Kidney capillary endothelial cell (primary cell): ENCODE measurements around the gene ZNF749.

ENCODE experiments used
- DNase-seq: peaks from one replicate; pipeline ENCODE4 v3.0.0-alpha.2; 2018; ENCODE audit warnings: low spot score

Gene ZNF749

DNA sequence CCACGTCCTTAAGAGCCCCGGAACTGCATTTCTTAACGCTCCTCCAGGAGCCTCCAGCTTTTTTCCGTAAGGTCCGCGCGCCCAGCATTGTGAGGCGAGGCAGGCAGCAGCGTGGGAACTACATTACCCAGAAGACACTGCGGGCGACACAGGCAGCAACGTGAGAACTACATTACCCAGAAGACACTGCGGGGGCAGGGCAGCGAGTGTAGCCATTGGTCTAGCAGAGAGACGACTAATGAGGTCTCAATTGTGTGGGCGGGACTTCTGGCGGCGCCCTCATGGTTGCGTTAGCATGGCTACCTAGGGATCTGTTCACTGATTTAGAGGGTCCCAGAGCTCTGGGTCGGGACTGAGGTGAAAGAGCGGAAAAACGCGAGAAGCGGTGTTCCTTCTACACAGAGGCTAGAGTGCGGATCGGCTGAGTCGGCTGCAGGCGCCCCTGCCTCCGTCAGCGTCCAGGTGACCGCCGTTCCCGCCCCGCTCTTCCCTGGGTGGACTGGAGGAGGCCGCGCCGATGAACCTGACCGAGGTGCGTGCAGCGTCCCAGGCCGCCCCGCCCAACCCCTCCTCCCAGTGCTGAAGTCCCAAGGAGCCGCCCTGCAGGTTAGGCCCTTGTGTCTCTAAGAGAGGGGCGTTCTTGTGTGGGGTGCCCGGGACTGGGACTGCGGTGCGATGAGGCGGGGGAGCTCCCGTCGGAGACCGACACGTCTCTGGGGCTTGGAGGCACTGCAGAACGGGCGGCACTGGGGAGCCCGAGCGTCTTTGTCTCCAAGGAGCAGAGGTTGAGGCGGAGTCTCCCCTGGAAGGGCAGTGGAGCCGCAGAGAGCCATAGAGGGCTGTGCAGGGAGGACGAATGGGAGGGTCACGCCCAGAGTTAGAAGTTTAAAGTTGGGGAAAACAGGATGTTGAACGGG lies at the start of gene ZNF749:
TSS of gene ZNF749 (plus strand) at position 264 of the 917 bp plus-strand sequence. CDS start at position 518, 254 bp downstream.
- peak; percentile 96 for DNase-seq

DNA sequence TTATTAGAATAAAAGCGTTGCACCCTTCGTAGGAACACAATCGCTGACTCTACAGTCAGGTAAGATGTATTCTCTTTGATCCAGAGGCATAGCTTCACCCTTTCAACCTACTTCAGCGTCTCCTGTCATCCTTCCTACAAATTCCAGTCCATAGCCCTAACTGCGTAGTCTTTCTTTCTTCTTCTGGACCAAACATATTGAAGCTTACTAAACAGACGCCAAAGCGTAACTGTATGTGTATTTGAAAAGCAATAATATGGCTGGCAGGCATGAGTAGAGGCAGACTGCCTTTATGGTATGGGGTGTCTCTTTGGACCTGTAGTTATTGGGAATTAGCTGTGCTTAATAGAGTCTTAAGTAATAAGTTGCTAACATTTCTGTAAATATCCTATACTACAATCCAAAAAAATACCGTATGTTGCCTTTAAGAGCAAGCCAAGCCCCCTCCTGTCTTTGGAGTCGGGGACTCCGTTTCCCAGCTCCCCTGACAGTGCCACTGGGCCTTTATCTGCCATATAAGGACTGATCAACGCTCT lies 45.9 kb upstream of the ZNF749 start:
- no peak for DNase-seq

DNA sequence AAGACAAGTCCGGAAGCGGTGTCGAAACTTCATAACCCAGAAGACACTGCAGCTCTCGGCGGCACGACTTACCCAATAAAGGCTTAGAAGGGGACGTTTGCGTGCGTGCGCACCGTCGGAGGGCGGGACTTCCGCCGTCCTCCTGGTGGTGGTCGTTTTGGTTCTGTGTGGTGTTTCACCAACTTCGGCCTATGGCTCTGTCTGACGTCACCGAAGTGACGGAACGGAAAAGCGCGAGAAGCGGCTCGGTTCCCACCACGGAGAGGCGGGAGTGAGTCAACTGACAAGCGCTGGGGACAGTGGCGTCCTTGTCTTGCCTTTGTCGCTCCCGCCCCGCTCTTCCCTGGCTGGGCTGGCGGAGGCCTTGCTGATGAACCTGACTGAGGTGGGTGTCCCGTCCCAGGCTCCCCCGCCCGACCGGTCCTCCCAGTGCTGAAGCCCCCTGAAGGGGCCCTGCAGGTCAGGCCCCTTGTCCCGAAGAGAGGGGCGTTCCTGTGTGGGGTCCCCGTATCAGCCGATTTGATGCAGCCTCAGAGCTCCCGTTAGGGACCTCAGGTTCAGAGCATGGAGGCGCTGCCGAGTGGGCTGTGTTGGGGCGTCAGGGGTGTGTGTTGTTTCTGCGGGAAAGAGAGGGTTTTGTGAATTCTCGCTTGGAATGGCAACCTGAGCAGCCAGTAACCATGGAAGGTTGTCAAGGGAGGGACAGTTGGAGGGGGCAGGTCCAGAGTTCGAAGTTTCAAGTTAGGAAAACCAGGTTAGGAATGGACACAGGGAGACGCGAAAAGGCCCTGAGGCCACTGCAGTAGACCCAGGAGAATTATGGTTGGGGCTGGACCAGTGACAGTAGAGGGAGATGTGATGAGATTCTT lies 45.2 kb upstream of the ZNF749 start, which contains the start of gene ZNF548:
TSS of gene ZNF548 (plus strand) at position 125 of the 869 bp plus-strand sequence. CDS start at position 371, 246 bp downstream.
- DNase-seq: peak; percentile 96

DNA sequence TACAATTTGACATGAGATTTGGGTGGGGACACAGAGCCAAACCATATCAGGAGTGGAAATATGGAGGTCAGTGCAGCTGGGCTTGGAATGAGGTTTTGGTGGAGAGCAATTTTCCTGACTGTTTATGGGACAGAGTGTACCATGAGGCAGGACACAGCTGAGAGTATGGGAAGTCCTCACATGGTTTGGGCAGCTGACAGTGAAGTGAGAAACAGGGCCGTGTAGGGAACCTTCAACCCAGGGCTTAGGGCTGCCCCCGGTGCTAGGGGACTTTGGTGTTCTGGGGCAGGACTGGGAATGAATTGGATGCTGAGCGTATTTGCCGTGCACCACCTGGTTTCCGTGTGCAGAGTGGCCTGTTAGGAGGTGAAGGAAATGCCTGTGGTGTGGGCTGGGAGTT lies 39.4 kb upstream of the ZNF749 start:
- no peak for DNase-seq

DNA sequence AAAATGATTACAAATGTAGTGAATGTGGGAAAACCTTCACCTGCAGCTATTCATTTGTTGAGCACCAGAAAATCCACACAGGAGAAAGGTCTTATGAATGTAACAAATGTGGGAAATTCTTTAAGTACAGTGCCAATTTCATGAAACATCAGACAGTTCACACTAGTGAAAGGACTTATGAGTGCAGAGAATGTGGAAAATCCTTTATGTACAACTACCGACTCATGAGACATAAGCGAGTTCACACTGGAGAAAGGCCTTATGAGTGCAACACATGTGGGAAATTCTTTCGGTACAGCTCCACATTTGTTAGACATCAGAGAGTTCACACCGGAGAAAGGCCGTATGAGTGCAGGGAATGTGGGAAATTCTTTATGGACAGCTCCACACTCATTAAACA lies 36.3 kb upstream of the ZNF749 start:
- DNase-seq: no peak

DNA sequence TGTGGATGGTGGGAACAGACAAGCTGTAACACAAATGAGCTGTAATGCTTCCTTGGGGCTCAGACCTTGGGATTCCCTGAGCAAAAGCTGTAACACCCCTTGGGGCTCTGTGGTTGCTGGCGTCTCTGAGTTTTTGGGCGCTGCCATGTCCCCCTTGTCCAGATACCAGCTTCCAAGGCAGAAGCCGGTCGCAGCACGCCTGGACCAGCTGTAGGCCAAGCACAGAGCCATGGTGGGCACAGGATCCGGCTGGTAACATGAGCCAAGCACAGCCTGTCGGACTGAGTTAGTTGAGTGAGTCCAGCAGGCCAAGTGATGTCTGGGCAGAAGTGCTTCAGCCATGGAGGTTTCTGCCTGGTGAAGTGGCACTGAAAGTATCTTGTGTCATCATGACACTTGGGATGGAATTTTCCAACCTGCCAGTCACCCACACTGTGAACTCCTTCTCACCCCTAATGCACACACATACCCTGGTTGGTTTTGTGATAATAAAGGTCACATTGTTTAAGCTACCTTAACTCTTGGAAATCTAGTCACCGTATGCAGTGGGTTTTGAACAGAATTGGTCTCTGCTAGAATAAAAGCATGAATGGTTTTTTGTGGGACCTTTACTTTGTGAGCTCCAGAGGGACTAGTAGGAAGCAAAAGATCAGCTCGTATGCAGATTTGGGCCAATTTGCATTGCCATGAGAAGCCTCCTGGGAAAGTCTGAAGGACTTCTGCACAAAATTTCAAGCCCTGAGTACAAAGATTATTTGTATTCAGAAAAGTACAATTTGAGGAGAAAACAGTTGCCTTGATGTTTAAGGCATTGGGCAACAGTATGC lies 31.2 kb upstream of the ZNF749 start:
- DNase-seq: no peak

DNA sequence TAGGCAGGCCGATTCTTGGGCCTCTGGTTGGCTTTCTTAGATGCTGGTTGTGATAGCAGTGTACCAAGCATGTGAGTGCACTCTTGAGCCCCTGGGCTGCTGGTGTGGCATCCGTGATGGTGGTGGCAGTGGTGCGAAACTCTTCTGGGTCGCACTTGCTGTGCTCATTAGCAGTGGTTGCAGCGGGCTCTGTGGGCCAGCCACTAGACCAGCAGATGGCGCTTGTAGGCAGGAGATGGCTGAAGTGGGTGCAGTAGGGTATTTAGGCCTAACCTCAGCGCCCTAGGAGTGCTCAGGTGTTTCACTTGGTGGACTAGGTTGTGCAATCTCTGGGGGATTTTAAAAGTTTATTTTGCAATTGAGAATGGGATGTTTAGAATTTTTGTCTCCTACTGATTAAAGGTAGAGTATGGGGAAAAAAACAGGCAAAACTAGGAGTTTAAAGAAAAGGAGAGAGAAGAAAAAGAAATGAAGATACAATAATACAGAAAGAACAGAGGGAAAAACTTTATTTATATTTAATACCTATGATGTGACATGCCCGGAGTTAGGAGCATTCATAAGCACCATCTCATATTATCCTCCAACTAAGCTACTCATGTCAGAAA lies 28.5 kb upstream of the ZNF749 start:
- DNase-seq: peak; percentile 26

DNA sequence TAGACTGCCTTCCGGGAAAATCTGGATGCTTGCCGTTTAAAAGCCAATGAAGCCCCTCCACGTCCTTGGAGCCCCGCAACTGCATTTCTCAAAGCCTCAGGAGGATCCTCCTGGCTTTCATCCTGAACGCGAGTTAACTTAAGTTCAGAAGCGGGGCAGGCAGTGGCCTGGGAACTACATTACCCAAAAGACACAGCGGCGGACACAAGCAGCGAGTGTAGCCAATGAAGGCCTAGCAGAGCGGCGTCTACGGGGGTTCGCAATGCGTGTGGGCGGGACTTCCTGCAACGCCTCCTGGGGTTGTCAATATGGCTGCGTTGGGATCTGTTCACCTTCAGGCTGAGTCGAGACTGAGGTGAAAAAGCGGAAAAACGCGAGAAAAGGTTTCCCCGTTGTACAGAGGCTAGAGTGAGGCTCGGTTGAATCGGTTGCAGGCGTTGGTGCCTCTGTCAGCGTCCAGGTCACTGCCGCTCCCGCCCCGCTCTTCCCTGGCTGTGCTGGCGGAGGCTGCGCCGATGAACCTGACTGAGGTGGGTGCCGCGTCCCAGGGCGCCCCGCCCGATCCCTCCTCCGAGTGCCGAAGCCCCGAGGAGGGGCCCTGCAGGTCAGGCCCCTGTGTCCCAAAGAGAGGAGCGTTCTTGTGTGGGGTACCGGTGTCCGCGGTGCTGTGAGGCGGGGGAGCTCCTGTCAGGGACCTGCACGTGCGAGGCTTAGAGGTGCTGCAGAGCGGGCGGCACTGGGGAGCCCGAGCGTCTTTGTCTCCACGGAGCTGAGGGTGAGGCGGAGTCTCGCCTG lies 24.1 kb upstream of the ZNF749 start, which contains the start of gene ZNF17:
TSS of gene ZNF17 (plus strand) at position 285 of the 795 bp plus-strand sequence. CDS start 2,455 bp downstream, outside the sequence.
- DNase-seq: peak; percentile 91

DNA sequence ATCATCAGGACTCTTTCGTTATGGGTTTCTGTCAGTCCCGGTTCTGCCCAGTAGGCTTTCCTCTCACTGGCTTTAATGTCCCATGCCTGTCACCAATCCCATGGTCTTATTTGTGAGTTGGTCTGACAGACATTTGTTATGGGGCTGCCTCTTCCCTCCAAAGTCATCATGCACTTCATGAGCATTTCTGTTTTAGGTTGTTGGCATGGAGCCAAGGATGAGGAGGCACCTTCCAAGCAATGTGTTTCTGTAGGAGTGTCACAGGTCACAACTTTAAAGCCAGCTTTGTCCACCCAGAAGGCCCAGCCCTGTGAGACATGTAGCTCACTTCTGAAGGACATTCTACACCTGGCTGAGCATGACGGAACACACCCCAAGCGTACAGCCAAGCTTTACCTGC lies 15.7 kb upstream of the ZNF749 start:
- no peak for DNase-seq

DNA sequence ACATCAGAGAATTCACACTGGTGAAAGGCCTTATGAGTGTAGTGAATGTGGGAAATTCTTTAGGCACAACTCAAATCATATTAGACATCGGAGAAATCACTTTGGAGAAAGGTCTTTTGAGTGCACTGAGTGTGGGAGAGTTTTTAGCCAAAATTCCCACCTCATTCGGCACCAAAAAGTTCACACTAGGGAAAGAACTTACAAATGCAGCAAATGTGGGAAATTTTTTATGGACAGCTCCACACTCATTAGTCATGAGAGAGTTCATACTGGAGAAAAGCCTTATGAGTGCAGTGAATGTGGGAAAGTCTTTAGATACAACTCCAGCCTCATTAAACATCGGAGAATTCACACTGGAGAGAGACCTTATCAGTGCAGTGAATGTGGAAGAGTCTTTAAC lies 14.1 kb upstream of the ZNF749 start:
- no peak for DNase-seq

DNA sequence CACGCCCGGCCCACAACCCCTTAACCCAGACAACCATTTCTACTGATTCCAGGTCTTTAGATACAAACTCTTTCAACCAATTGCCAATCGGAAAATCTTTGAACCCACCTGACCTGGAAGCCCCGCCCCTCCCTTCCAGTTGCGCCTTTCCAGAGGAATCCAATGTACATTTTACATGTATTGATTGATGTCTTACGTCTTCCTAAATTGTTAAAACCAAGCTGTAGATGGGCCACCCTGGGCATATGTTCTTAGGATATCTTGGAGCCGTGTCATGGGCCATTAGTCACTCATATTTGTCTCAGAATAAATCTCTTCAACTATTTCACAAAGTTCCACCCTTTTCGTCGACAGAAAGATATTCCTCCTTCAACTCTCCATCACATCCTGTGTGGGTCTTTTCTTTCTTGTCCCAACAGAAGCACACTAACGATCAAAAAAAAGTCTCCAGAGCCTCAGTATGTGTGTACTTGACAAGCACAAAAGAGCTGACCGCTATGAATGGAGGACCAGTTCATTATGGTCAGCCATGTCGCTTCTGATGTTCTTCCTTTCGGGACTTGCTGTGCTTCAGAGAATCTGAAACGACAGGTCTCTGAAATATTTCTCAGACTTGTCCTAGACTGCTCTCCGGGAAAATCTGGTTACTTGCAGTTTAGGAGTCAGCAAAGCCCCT lies 601 bp upstream of the ZNF749 start:
- no peak for DNase-seq

DNA sequence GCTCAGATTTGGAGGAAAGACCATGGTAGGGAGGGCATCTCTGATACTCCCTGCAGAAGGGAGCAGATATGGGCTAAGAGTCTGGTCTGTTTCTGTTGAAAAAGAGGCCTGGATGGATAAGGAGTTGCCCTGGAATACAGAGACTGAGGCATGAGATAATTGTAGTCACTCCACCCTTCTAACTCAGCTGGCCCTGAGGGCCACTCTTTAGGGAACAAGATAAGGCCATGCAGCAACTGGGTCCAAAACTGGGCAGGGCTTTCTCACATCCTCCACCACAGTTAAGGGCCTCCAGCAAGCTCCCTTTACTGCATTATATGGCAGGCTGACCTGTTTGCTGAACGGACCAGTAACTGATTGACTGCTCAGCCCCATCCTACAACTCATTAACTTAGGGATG lies 1.3 kb downstream of the ZNF749 start:
- DNase-seq: no peak

DNA sequence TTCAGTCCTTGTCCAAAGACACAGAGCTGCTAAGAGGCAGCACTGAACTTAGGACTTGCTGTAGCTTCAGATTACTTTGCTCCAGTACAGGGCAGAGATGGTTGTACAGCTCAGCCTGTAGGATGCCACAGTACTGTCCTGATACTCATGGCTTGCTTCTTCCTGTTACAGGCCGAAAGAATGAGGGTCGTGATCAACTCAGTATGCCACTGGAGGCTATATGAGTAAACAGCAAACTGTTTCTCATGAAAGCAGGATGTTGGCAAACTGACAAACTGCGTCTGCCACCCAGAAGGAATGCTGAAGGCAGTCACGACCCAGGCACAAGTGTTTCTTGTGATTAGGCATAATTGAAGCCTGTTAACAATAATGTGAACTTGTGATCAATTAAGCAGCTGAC lies 2.8 kb downstream of the ZNF749 start:
- DNase-seq: no peak

DNA sequence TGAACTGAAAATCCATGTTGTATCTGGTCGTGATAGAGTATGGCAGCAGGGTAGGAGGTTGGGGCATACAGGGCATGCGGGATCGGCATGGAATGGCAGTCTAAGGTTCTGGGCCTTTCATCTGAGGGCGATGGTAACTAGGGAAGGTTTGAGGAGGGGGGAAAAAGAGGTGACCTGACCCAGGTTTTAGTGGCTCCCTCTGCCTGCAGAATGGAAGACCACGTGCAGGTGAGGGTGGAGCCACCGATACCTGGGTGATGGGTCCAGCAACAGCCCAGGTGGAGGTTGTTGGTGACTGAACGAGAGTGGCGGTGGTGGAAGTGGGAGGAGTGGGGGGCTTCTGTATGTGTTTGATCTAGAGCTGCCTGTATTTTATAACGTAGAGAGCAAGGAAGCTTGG lies 3.8 kb downstream of the ZNF749 start:
- DNase-seq: no peak

DNA sequence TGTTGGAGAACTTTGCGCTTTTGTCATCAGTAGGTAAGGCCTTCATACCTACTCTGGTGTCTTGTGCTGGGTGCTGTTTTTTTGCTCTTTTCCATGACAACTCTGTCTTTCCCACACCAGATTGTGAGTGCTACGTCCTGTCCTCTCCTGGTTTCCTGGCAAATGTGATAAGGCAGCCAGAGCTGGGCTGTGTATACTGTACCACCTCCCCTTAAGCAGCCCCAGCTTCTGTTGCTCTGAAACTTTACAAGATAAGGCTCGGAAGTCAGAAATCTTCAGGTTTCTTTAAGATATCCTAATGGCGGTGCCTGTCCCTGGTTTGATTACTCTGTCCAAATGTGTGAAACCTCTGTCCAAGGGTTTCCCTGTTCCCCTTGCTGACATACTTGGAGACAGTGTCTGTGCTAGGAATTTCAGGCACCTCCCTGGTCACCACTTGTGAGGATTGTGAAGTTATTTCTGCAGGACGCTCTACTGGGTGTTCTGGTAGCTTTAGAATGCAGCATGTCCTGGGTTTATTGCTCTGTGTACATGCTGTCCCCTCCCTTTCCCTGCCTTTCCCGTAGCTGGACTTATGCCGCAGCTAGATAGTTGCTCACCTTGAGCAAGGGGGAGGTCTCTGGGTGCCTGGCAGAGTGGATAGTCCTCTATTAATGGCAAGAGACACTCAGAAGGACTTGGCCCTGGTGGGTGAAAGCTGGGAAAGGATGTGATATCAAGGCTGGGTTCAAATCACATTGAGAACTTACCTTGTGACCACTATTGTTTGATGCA lies 7.0 kb downstream of the ZNF749 start:
- DNase-seq: no peak

DNA sequence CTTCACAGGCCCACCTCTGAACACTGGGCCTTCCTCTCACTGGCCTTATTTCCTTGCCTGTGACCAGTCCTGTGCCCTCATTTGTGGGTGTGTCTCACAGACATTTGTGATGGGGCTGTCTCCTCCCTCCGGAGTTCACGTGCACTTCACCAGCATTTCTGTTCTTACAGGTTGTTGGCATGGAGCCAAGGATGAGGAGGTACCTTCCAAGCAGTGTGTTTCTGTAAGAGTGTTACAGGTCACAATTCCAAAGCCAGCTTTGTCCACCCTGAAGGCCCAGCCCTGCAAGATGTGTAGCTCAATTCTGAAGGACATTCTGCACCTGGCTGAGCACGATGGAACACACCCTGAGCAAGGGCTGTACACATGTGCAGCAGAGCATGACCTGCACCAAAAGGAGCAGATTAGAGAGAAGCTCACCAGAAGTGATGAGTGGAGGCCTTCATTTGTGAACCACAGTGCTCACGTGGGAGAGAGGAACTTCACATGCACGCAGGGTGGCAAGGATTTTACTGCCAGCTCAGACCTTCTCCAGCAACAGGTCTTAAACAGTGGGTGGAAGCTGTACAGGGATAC lies 8.1 kb downstream of the ZNF749 start:
- DNase-seq: no peak

DNA sequence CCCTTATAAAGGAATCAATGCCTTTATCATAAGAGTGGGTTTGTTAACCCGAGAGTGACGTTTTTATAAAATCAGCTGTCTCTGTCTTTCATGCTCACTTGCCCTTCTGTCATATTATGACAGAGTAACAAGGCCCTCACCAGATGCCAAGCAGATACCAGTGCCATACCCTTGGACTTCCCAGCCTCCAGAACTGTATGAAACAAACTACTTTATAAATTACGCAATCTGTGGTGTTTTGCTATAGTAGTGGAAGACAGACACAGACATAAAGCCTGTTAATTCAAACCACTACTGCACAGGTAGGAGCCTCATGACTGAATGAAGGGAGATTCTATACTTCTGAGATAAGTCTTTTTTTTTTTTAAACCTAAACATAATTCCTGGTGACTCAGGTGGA lies 17.2 kb downstream of the ZNF749 start:
- no peak for DNase-seq

DNA sequence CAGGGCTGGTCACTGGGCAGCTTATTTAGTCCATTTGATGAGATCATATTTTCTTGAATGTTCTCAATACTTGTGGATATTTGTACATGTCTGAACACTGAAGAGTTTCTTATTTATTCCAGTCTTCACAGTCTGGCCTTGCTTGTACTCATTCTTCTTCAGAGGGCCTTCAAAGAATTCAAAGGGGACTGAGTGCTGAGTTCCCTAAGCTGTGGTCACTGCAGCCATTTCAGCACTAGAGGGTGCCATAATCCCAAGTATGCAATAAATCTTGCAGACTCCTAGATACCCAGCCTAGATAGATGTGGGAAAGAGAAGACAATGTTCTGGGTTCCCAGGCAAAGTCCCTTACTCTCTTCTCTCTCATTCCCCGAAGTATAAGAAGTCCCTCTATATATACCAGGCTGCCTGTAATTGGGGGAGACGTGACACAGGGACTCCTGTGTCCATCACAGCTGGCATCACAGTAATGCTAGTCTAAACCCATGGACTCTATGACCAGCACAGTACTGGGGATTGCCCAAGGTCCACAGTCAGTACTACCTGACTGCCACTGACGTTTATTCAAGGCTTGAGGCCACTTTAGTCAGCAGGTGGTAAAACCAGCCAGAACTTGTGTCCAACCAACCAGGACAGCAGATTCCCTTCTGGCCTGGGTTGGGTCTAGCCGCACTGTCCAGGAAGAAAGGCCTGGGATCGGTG lies 30.7 kb downstream of the ZNF749 start:
- no peak for DNase-seq
